Measurements from ENCODE around the gene DENR. TPM values are rescaled to one million over a fixed set of nuclear protein-coding genes. Genes with fewer than 3 reads are reported as not detected.

The DENR gene
- total and polyA plus RNA-seq, 2 of the 13 experiments (the other 11 are each of a cell fraction or from before 2014, with no cell fraction given): 30.0 to 59.1 TPM

- no peak for TF ChIP-seq HHEX (CRISPR knock-in tag; IDR thresholded peaks at IDR 0.05)
- 0 out of 2 replicates have a peak, but pooled peaks have one; percentile 28 for TF ChIP-seq ZNF558 (CRISPR knock-in tag; IDR thresholded peaks at IDR 0.05; ENCODE audit: borderline replicate concordance)
- TF ChIP-seq MAF1 (CRISPR knock-in tag; IDR thresholded peaks at IDR 0.05; ENCODE audit: borderline replicate concordance): no peak; the same call in 1 of the 2 replicates
- peak; percentile 72; the same call in 1 of the 2 replicates for TF ChIP-seq HDAC1 (CRISPR knock-in tag; IDR thresholded peaks at IDR 0.05)
- TF ChIP-seq HDAC2 (CRISPR knock-in tag; IDR thresholded peaks at IDR 0.05): peak; percentile 79
- TF ChIP-seq THAP7 (CRISPR knock-in tag; IDR thresholded peaks at IDR 0.05): no peak
- peak; percentile 91; the same call in 1 of the 2 replicates for TF ChIP-seq ZNF788 (CRISPR knock-in tag; IDR thresholded peaks at IDR 0.05; ENCODE audit: borderline replicate concordance)
- peak; percentile 19; the same call in 1 of the 2 replicates for TF ChIP-seq MAFF (IDR thresholded peaks at IDR 0.05; ENCODE audit: low read depth, low read length)
- peak; percentile 94 for TF ChIP-seq GABPB1 (CRISPR knock-in tag; IDR thresholded peaks at IDR 0.05)
- TF ChIP-seq ZSCAN25 (CRISPR knock-in tag; IDR thresholded peaks at IDR 0.05): peak; percentile 52; the same call in 1 of the 2 replicates
- peak; percentile 97 for TF ChIP-seq ZFX (CRISPR knock-in tag; IDR thresholded peaks at IDR 0.05; ENCODE audit: low read depth)
- TF ChIP-seq ZNF557 (CRISPR knock-in tag; IDR thresholded peaks at IDR 0.05): no peak
- peak; percentile 60; the same call in 1 of the 2 replicates for TF ChIP-seq SIX4 (CRISPR knock-in tag; IDR thresholded peaks at IDR 0.05)
- TF ChIP-seq MTERF4 (CRISPR knock-in tag; IDR thresholded peaks at IDR 0.05): peak; percentile 90; the same call in 1 of the 2 replicates
- no peak for TF ChIP-seq GATA4 (IDR thresholded peaks at IDR 0.05; ENCODE audit: borderline replicate concordance, low read depth)
- TF ChIP-seq ZNF503 (CRISPR knock-in tag; IDR thresholded peaks at IDR 0.05): no peak; the same call in 1 of the 2 replicates
- peak; percentile 74; the same call in 1 of the 2 replicates for TF ChIP-seq CCDC6 (CRISPR knock-in tag; IDR thresholded peaks at IDR 0.05)
- TF ChIP-seq FOSL2 (CRISPR knock-in tag; IDR thresholded peaks at IDR 0.05): peak; percentile 79
- peak; percentile 74 for TF ChIP-seq ATF2 (CRISPR knock-in tag; IDR thresholded peaks at IDR 0.05)
- TF ChIP-seq ZNF570 (CRISPR knock-in tag; IDR thresholded peaks at IDR 0.05; ENCODE audit: borderline replicate concordance): no peak
- peak; percentile 74 for TF ChIP-seq DRAP1 (CRISPR knock-in tag; IDR thresholded peaks at IDR 0.05)
Observed at GRCh38 chr12:122752464-122753318, at the start of gene DENR (continued).
